ENCODE data around the gene SMCR8. TPM values are rescaled to one million over a fixed set of nuclear protein-coding genes. Genes with fewer than 3 reads are reported as not detected.
"Not testable (repeated sequence)": the region's sequence is repeated elsewhere in the genome, so short reads cannot be mapped to it uniquely, and the experiment has no call there.

The SMCR8 gene
- total and polyA plus RNA-seq, 10 of the 15 experiments (the other 5 are each of a cell fraction or from before 2014, with no cell fraction given), result 0.52 to 16.4 (median 8.0) TPM

- H3K4me3 ChIP-seq; H3K4me2 ChIP-seq (ENCODE audit: control insufficient read depth, insufficient read depth); H3K79me2 ChIP-seq (ENCODE audit: control insufficient read depth, insufficient read depth, low read length); SMC1A ChIA-PET (ENCODE audit: uncharacterized antibody, unreplicated experiment); H3K27ac ChIP-seq (ENCODE audit: control insufficient read depth, insufficient read depth); intact Hi-C loops (cut with micrococcal nuclease; ENCODE audit: unreplicated experiment); H3K9ac ChIP-seq (ENCODE audit: control insufficient read depth, insufficient read depth, low read length); FAIRE-seq; POLR2A ChIA-PET; DNase-seq (ENCODE audit: low read depth, low spot score); ATAC-seq; H3K9me3 ChIP-seq (replicated peaks; ENCODE audit: control insufficient read depth, insufficient read depth, low read length); BruUV-seq (replicated peaks); H3K4me1 ChIP-seq (ENCODE audit: control insufficient read depth, insufficient read depth, low read length); in situ Hi-C loops (cut with MboI); H2AFZ ChIP-seq (ENCODE audit: control insufficient read depth, low read depth, low read length); H3K27me3 ChIP-seq (replicated peaks in 1 of 2; ENCODE audit: control insufficient read depth in 2 of 2, insufficient read depth in 2 of 2, low read length in 1 of 2); RAD21 ChIA-PET (ENCODE audit: unreplicated experiment); H4K20me1 ChIP-seq (ENCODE audit: control insufficient read depth, insufficient read depth): not testable (repeated sequence)
- WGBS (ENCODE audit: insufficient coverage, insufficient replicate concordance, low lambda C conversion rate, missing lambda C conversion rate), result 98% methylated on average over 17 of the region's 25 CpGs
- H3K36me3 ChIP-seq (ENCODE audit: control insufficient read depth in 2 of 2, insufficient read depth in 2 of 2, low read length in 1 of 2), result peaks cover 3 to 13% of the 10 kb centered on the region in 2 experiments
- CTCF ChIA-PET, result interaction anchor here (0.6 kb wide), 1 partner anchor 50 kb away, joined by 3 read pairs; no protein-coding TSS in a partner anchor
Observed at GRCh38 chr17:18338158-18338557, 23.1 kb downstream of the SMCR8 start.

- TF ChIP-seq FOS (IDR thresholded peaks at IDR 0.05; ENCODE audit: borderline replicate concordance, extremely low read depth, insufficient read length) (no peak), IKZF1 (conservative IDR thresholded peaks at IDR 0.05) (no peak), E2F8 (IDR thresholded peaks at IDR 0.05; ENCODE audit: low read depth, partially characterized antibody) (no peak), NFYA (IDR thresholded peaks at IDR 0.05; ENCODE audit: borderline replicate concordance, low read depth, low read length) (no peak), ESRRA (IDR thresholded peaks at IDR 0.05; ENCODE audit: low read length) (no peak), HDAC6 (IDR thresholded peaks at IDR 0.05; ENCODE audit: unreplicated experiment) (no peak), MTA2 (IDR thresholded peaks at IDR 0.05; ENCODE audit: low read depth) (no peak), CHD2 (IDR thresholded peaks at IDR 0.05; ENCODE audit: borderline replicate concordance, low read depth, low read length) (no peak)
- BruUV-seq (replicated peaks), result no TSS peak
- Histone ChIP-seq H3K9me3 (replicated peaks; ENCODE audit: control insufficient read depth, insufficient read depth, low read length) (no peaks in the 10 kb centered on the region), H3K79me2 (ENCODE audit: control insufficient read depth, insufficient read depth, low read length) (no peaks in the 10 kb centered on the region), H3K4me2 (ENCODE audit: control insufficient read depth, insufficient read depth) (no peak overlapping the region), H2AFZ (ENCODE audit: control insufficient read depth, low read depth, low read length) (no peak overlapping the region), H3K4me1 (ENCODE audit: control insufficient read depth, insufficient read depth, low read length) (peaks cover 3% of the 10 kb centered on the region), H3K27ac (ENCODE audit: control insufficient read depth, insufficient read depth) (no peak overlapping the region), H3K36me3 (ENCODE audit: control insufficient read depth in 2 of 2, insufficient read depth in 2 of 2, low read length in 1 of 2) (peaks cover 5 to 13% of the 10 kb centered on the region in 2 experiments), H3K27me3 (replicated peaks in 1 of 2; ENCODE audit: control insufficient read depth in 2 of 2, insufficient read depth in 2 of 2, low read length in 1 of 2) (no peaks in the 10 kb centered on the region), H3K9ac (ENCODE audit: control insufficient read depth, insufficient read depth, low read length) (no peak overlapping the region), H3K4me3 (no peak overlapping the region), H4K20me1 (ENCODE audit: control insufficient read depth, insufficient read depth) (no peaks in the 10 kb centered on the region)
- RAD21 ChIA-PET (ENCODE audit: unreplicated experiment), result no interaction called here
- SMC1A ChIA-PET (ENCODE audit: uncharacterized antibody, unreplicated experiment), result interaction anchor here (0.9 kb wide), 1 partner anchor 19 kb away, joined by 3 read pairs; no protein-coding TSS in a partner anchor
- ATAC-seq (no peak), DNase-seq (ENCODE audit: low read depth, low spot score) (no peak), FAIRE-seq (no peak)
- CTCF ChIA-PET, result no interaction called here
- intact Hi-C loops (cut with micrococcal nuclease; ENCODE audit: unreplicated experiment) (no loop called here), in situ Hi-C loops (cut with MboI) (no loop called here)
- POLR2A ChIA-PET, result no interaction called here
- 98% methylated on average over 13 of the region's 13 CpGs for WGBS (ENCODE audit: insufficient coverage, insufficient replicate concordance, low lambda C conversion rate, missing lambda C conversion rate)
Observed at GRCh38 chr17:18339933-18340332, 24.8 kb downstream of the SMCR8 start.
